Stimulated activated CD8-positive, alpha-beta memory T cell treated with anti-CD3 and anti-CD28 coated beads, Interleukin-12 subunit alpha, Interleukin-12 subunit beta, amount 100 ng/mL, for 24 hours (primary cell): ENCODE data around the gene HUWE1.
"Not testable (repeated sequence)": the region's sequence is repeated elsewhere in the genome, so short reads cannot be mapped to it uniquely, and the experiment has no call there.

Experiments
- DNase-seq: peaks from one replicate; pipeline ENCODE4 v3.0.0-alpha.2; 2020; ENCODE audit errors: extremely low read depth

Gene HUWE1, protein sequence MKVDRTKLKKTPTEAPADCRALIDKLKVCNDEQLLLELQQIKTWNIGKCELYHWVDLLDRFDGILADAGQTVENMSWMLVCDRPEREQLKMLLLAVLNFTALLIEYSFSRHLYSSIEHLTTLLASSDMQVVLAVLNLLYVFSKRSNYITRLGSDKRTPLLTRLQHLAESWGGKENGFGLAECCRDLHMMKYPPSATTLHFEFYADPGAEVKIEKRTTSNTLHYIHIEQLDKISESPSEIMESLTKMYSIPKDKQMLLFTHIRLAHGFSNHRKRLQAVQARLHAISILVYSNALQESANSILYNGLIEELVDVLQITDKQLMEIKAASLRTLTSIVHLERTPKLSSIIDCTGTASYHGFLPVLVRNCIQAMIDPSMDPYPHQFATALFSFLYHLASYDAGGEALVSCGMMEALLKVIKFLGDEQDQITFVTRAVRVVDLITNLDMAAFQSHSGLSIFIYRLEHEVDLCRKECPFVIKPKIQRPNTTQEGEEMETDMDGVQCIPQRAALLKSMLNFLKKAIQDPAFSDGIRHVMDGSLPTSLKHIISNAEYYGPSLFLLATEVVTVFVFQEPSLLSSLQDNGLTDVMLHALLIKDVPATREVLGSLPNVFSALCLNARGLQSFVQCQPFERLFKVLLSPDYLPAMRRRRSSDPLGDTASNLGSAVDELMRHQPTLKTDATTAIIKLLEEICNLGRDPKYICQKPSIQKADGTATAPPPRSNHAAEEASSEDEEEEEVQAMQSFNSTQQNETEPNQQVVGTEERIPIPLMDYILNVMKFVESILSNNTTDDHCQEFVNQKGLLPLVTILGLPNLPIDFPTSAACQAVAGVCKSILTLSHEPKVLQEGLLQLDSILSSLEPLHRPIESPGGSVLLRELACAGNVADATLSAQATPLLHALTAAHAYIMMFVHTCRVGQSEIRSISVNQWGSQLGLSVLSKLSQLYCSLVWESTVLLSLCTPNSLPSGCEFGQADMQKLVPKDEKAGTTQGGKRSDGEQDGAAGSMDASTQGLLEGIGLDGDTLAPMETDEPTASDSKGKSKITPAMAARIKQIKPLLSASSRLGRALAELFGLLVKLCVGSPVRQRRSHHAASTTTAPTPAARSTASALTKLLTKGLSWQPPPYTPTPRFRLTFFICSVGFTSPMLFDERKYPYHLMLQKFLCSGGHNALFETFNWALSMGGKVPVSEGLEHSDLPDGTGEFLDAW (N-terminal part only)

GRCh38 chrX:53686151-53686885 lies at the start of gene HUWE1:
Gene HUWE1, minus strand, starts transcription at chrX:53686719. Its CDS starts 32,612 bp downstream, at chrX:53654107.
- DNase-seq, result peak; percentile 61

- DNase-seq, result no peak
Measured at GRCh38 chrX:53732797-53733196, 46.3 kb upstream of the HUWE1 start.

GRCh38 chrX:53729751-53730150 lies 43.2 kb upstream of the HUWE1 start:
- no peak for DNase-seq

DNA sequence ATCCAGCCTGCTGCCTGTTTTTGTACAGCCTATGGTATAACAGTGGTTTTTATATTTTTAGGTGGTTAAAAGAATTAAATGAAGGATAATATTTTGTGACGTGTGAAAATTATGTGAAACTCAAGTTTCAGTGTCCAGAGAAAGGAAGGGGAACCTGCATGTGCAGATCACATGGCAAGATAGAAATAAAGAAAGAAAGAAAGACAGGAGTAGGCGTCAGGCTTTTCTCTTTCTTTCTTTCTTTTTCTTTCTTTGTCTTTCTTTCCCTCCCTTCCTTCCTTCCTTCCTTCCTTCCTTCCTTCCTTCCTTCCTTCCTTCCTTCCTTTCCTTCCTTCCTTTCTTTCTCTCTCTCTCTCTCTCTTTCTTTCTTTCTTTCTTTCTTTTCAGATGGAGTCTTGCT lies 42.0 kb upstream of the HUWE1 start:
- DNase-seq, result no peak

- no peak for DNase-seq
Measured at GRCh38 chrX:53724872-53725271, 38.4 kb upstream of the HUWE1 start.

DNA sequence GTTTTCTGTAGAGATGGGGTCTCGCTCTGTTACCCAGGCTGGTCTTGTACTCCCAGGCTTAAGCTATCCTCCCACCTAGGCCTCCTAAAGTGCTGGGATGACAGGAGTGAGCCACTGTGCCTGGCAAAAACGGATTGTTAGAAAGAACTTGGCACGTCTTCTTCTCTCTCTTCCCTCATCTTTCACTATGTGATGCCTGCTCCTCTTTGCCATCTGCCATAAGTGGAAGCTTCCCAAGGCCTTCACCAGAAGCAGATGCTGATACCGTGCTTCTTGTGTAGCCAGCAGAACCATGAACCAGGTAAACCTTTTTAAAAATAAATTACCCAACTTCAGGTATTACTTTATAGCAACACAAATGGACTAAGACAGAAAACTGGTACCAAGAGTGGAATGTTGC lies 36.9 kb upstream of the HUWE1 start:
- DNase-seq, result no peak

GRCh38 chrX:53721610-53722009 lies 35.1 kb upstream of the HUWE1 start:
- DNase-seq, result not testable (repeated sequence)

DNA sequence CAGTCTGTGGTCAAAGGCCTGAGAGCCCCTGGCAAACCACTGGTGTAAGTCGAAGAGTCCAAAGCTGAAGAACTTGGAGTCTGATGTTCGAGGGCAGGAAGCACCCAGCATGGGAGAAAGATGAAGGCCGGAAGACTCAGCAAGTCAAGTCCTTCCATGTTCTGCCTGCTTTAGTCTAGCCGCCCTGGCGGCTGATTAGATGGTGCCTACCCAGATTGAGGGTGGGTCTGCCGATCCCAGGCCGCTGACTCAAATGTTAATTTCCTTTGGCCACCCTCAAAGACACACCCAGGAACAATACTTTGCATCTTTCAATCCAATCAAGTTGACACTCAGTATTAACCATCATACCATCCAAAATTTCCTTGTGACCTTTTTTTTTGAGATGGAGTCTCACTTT lies 33.1 kb upstream of the HUWE1 start:
- DNase-seq, result not testable (repeated sequence)

DNA sequence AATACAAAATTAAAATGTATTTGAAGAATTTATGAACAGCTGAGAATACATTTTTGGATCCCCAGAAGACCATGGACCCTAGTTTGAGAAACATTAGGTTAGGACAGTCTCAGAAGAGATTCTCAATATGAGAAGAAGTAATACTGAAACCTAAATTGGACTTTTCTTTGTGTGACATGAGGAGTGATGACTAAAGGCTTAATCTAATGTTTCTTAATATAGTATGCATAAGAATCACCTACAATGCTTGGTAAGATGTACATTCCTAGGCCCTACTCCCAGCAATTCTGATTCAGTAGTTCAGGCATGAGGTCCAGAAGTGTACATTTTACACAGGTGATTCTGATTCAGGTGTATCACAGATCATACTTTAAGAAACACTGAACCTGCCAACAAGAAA lies 31.6 kb upstream of the HUWE1 start:
- DNase-seq, result no peak

DNA sequence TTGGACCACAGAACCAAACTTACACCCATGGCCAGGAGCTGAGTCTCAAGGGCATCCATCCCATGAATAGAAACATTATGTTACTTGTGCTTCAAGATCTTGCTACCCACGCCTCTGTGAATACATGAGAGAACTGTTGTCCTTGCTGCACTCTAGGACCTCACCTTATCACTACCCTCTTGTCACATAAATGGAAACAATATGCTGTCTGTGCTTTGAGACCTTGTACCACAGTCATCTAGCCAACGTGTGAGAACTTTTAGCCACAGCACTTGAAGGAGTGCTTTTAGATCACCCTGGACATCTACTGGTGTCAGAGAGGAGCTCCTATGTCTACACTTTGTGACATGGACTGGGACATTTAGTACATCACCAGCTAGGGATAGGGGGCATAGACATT lies 30.7 kb upstream of the HUWE1 start:
- no peak for DNase-seq

DNA sequence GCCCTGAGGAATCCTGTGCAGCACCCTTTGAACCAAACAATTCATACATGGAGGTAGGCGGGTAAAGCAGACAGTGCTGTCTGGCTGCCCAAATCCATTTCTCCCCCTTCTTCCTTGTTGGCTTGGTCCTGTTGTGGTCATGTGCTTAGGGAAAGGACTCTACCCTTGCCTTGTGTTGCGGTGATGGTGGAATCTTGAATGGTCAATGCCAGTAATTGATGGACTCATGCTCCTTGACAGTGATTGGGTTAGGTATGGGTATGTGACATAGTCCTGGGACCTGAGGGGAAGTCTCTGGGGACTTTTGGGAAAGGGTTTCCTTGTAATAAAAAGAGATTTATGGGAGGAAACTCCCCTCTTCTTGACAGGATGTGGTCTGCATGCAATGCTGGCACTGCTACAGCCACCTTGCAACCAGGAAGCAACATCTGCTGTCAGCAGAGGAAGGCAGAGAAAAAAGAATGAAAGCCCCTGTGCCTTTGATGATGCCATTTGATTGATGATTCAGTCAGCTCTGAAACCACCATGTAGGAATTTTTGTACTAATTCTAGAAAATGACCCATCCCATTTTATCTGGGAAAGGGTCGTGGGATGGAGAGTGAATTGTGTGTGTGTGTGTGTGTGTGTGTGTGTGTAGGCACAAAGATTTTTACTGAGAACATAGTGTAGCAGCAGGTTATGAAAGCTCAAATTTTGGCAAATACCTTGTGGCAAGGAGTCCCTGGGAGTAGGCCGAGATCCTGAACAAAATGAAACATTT lies 30.0 kb upstream of the HUWE1 start:
- DNase-seq, result no peak

DNA sequence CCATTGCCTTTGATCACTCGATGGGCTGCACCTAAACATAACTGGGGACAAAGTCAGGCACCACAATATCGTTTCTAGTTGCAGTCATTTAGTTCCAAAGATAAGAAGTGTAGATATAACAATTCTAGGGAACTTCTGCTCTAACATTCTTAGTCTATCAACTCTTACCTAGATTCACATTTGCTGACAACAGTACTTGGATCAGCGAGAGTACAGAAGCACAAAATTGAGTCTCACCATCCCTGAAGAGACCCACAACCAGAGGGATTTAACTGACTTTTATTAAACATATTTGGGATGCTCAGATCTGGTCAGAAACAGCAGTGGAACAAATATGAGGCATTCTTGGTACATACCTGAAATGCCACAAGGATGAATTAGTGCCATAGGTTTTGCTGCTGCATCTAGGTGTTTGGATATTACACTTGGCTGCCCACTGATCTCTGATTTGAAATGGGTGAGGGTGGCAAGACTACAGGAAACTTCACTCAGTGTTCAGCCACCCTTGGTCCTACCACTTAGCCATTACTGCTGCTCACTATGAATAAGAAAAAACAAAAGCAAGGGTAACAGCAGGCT lies 28.9 kb upstream of the HUWE1 start:
- no peak for DNase-seq

- DNase-seq, result no peak
Measured at GRCh38 chrX:53714580-53715345, 28.2 kb upstream of the HUWE1 start.

- DNase-seq, result no peak
Measured at GRCh38 chrX:53713987-53714579, 27.6 kb upstream of the HUWE1 start.

- no peak for DNase-seq
Measured at GRCh38 chrX:53711436-53711835, 24.9 kb upstream of the HUWE1 start.

- DNase-seq, result no peak
Measured at GRCh38 chrX:53704854-53705253, 18.3 kb upstream of the HUWE1 start.

DNA sequence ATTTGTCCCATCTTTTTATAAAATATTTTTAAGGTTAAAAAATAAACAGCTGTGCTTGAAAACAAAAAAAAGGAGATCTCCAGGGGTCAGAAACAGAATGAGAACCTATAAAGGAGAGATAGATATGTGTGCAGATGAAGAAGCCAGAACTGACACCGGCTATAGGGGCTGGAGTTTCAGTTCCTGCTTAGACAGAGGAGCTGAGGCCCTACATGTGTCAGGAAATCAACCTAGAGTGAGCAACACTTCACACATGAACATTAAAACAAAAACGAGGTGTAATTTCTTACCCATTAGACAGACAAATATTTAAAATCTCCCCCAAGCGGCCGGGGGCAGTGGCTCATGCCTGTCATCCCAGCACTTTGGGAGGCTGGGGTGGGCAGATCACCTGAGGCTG lies 17.8 kb upstream of the HUWE1 start:
- no peak for DNase-seq

GRCh38 chrX:53695946-53696549 lies 9.5 kb upstream of the HUWE1 start:
- DNase-seq, result no peak

DNA sequence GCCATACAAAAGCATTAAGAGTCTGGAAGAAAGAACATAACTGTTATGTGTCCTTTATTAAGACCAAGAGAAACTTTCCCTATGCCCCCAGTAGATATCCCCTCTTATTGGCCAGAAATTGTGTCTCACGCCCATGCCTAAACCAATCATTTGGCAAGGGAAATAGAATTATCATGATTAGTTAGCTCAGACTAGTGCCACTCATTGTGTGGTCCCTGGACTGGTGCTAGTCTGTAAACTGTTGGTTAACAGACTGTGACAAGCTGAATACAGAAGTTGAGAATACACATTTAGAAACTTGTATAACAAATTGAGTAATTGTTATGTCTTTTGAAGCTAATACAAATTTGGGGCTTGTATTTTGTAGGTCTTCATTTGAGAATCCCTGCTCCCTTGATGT lies 8.1 kb upstream of the HUWE1 start:
- no peak for DNase-seq
